H1 (cell line): ENCODE measurements around the gene ROS1. TPM values are rescaled to one million over a fixed set of nuclear protein-coding genes. Genes with fewer than 3 reads are reported as not detected.

Source experiments
- CTCF ChIA-PET: fragments of 300-600 bp; sonication (Branson Sonifier 250); formaldehyde crosslinking; loops from one replicate; lab custom pipeline; 2021; ENCODE audit not compliant: partially characterized antibody; lab: Charles Lee
- POLR2A ChIA-PET: fragments of 300-600 bp; sonication (Branson Sonifier 250); formaldehyde crosslinking; loops from one replicate; lab custom pipeline; 2021; ENCODE audit warnings: inconsistent platforms; ENCODE audit not compliant: partially characterized antibody; lab: Charles Lee
- DNase-seq, 2 experiments: peaks; one replicate each; pipeline versions ENCODE4 v3.0.0 to v3.0.0-alpha.2; 2010 to 2022; ENCODE audit warnings: low spot score in 2 of 2, low read depth in 1 of 2, mixed read lengths in 1 of 2
- FAIRE-seq: peaks from 2 replicates; lab custom pipeline; 2011; peaks lifted over from hg19 to GRCh38; lab: Jason Lieb, UNC
- H2AFZ ChIP-seq: 2 replicates; pipeline ENCODE4 v1.8.1; 2012; ENCODE audit warnings: low read length, inconsistent platforms
- H2AK5ac ChIP-seq: 2 replicates; pipeline ENCODE4 v1.6.1; 2013; ENCODE audit warnings: low read depth, low read length
- H2BK120ac ChIP-seq: replicated peaks from 2 replicates; pipeline ENCODE3; 2013; ENCODE audit warnings: low read depth, low read length, inconsistent platforms
- H2BK12ac ChIP-seq: 2 replicates; pipeline ENCODE4 v1.6.1; 2013; ENCODE audit warnings: low read depth, low read length
- H2BK15ac ChIP-seq: 2 replicates; pipeline ENCODE4 v1.6.1; 2013; ENCODE audit warnings: low read length
- H2BK20ac ChIP-seq: 2 replicates; pipeline ENCODE4 v1.6.1; 2013; ENCODE audit warnings: low read length
- H2BK5ac ChIP-seq: 2 replicates; pipeline ENCODE4 v1.6.1; 2013; ENCODE audit warnings: low read depth, low read length
- H3K14ac ChIP-seq: 2 replicates; pipeline ENCODE4 v1.6.1; 2013; ENCODE audit warnings: inconsistent platforms; ENCODE audit not compliant: insufficient read length
- H3K18ac ChIP-seq: 2 replicates; pipeline ENCODE4 v1.6.1; 2013; ENCODE audit warnings: low read length; ENCODE audit errors: extremely low read depth
- H3K23ac ChIP-seq: 2 replicates; pipeline ENCODE4 v1.6.1; 2013; ENCODE audit warnings: inconsistent platforms; ENCODE audit not compliant: insufficient read length
- H3K23me2 ChIP-seq: 2 replicates; pipeline ENCODE4 v1.6.1; 2013; ENCODE audit warnings: low read depth, low read length
- H3K27ac ChIP-seq: 2 replicates; pipeline ENCODE4 v1.6.1; 2011; ENCODE audit warnings: low read depth, low read length, inconsistent platforms
- H3K27me3 ChIP-seq, 4 experiments: replicated peaks in 1 of 4; 1 replicate in 1 of 4; 2 replicates in 3 of 4; pipeline versions ENCODE4 v1.6.1 to v1.8.1; 2011 to 2013; ENCODE audit warnings: low read length in 3 of 4, mild to moderate bottlenecking in 3 of 4, inconsistent platforms in 2 of 4, mixed read lengths in 2 of 4, moderate library complexity in 1 of 4; ENCODE audit not compliant: control insufficient read depth in 3 of 4, insufficient read depth in 3 of 4; ENCODE audit errors: extremely low read depth in 1 of 4
- H3K36me3 ChIP-seq, 4 experiments: 2 replicates each; pipeline versions ENCODE4 v1.6.1 to v1.8.1; 2011 to 2013; ENCODE audit warnings: mild to moderate bottlenecking in 4 of 4, low read length in 3 of 4, moderate library complexity in 2 of 4, control low read depth in 1 of 4, inconsistent platforms in 1 of 4; ENCODE audit not compliant: insufficient read depth in 4 of 4, control insufficient read depth in 2 of 4
- H3K4ac ChIP-seq: replicated peaks from 2 replicates; pipeline ENCODE3; 2013; ENCODE audit warnings: low read length, low read depth, mixed read lengths, inconsistent platforms; ENCODE audit not compliant: insufficient read length
- H3K4me1 ChIP-seq, 4 experiments: replicated peaks in 1 of 4; 1 replicate in 1 of 4; 2 replicates in 3 of 4; pipeline versions ENCODE4 v1.6.1 to v1.8.1; 2011 to 2013; ENCODE audit warnings: low read length in 3 of 4, inconsistent platforms in 2 of 4, mixed read lengths in 1 of 4; ENCODE audit not compliant: insufficient read depth in 4 of 4, control insufficient read depth in 3 of 4
- H3K4me2 ChIP-seq, 2 experiments: 2 replicates each; pipeline versions ENCODE4 v1.6.1 to v1.8.1; 2011 to 2013; ENCODE audit warnings: low read depth in 2 of 2, low read length in 2 of 2, control low read depth in 1 of 2, inconsistent platforms in 1 of 2, mild to moderate bottlenecking in 1 of 2; ENCODE audit not compliant: insufficient read depth in 1 of 2
- H3K4me3 ChIP-seq, 4 experiments: fragments of 200-600, 300-600 bp in 1 of 4; sonication (generic), shearing (Covaris generic), sonication (Bioruptor Twin) in 1 of 4; 2 replicates each; pipeline versions ENCODE4 v1.5.1 to v1.8.1; 2011 to 2016; ENCODE audit warnings: low read length in 4 of 4, low read depth in 3 of 4, control low read depth in 2 of 4, inconsistent platforms in 2 of 4, mild to moderate bottlenecking in 2 of 4, mixed read lengths in 1 of 4, moderate library complexity in 1 of 4; ENCODE audit not compliant: insufficient read depth in 2 of 4; ENCODE audit errors: extremely low read depth in 1 of 4
- H3K56ac ChIP-seq: replicated peaks from 2 replicates; pipeline ENCODE3; 2013; ENCODE audit warnings: low read depth, mild to moderate bottlenecking, mixed read lengths, low read length, inconsistent platforms; ENCODE audit not compliant: insufficient read length
- H3K79me1 ChIP-seq: 2 replicates; pipeline ENCODE4 v1.6.1; 2013; ENCODE audit warnings: low read depth, low read length, control low read depth
- H3K79me2 ChIP-seq, 2 experiments: 2 replicates each; pipeline versions ENCODE4 v1.6.1 to v1.8.1; 2012 to 2013; ENCODE audit warnings: low read length in 2 of 2, mild to moderate bottlenecking in 2 of 2, inconsistent platforms in 1 of 2; ENCODE audit not compliant: insufficient read depth in 2 of 2, control insufficient read depth in 1 of 2
- H3K9ac ChIP-seq, 4 experiments: replicated peaks in 1 of 4; 1 replicate in 1 of 4; 2 replicates in 3 of 4; pipeline versions ENCODE4 v1.6.1 to v1.8.1; 2011 to 2013; ENCODE audit warnings: low read depth in 3 of 4, low read length in 3 of 4, control low read depth in 2 of 4, mild to moderate bottlenecking in 2 of 4, moderate library complexity in 2 of 4, inconsistent platforms in 1 of 4; ENCODE audit errors: extremely low read depth in 1 of 4
- H3K9me3 ChIP-seq, 2 experiments: 2 replicates each; pipeline versions ENCODE4 v1.6.1 to v1.8.1; 2012 to 2013; ENCODE audit warnings: mild to moderate bottlenecking in 2 of 2, moderate library complexity in 2 of 2, control low read depth in 1 of 2, inconsistent platforms in 1 of 2, low read depth in 1 of 2, low read length in 1 of 2, mixed read lengths in 1 of 2; ENCODE audit not compliant: insufficient read depth in 2 of 2
- H4K20me1 ChIP-seq, 2 experiments: replicated peaks in 1 of 2; 2 replicates each; pipeline versions ENCODE3 to v1.8.1; 2011 to 2013; ENCODE audit warnings: inconsistent platforms in 2 of 2, low read length in 2 of 2, mild to moderate bottlenecking in 1 of 2; ENCODE audit not compliant: insufficient read depth in 2 of 2, control insufficient read depth in 1 of 2
- H4K5ac ChIP-seq: 2 replicates; pipeline ENCODE4 v1.6.1; 2013; ENCODE audit warnings: low read length, low read depth, mixed read lengths, inconsistent platforms; ENCODE audit not compliant: insufficient read length
- H4K8ac ChIP-seq: 2 replicates; pipeline ENCODE4 v1.8.0; 2013; ENCODE audit warnings: mild to moderate bottlenecking, moderate library complexity, low read length, inconsistent platforms; ENCODE audit not compliant: insufficient read depth; ENCODE audit errors: extremely low read depth
- H4K91ac ChIP-seq: replicated peaks from 2 replicates; pipeline ENCODE3; 2013; ENCODE audit warnings: low read length, mixed read lengths, inconsistent platforms; ENCODE audit not compliant: insufficient read length
- CEBPB ChIP-seq: IDR thresholded peaks from 2 replicates; pipeline ENCODE4 v1.6.1; 2012; ENCODE audit warnings: low read depth, low read length
- E2F6 ChIP-seq: IDR thresholded peaks from 2 replicates; pipeline ENCODE4 v1.6.1; 2012; ENCODE audit warnings: inconsistent platforms
- GABPA ChIP-seq: IDR thresholded peaks from 2 replicates; pipeline ENCODE4 v1.6.1; 2011; ENCODE audit warnings: mild to moderate bottlenecking, low read length, moderate library complexity, borderline replicate concordance; ENCODE audit not compliant: insufficient read depth
- HDAC6 ChIP-seq: IDR thresholded peaks from one replicate; pipeline ENCODE4 v1.7.1; 2012; ENCODE audit warnings: low read depth, mild to moderate bottlenecking, inconsistent platforms, low read length, moderate library complexity
- KDM1A ChIP-seq: fragments of 200-600, 300-600 bp; sonication (generic); IDR thresholded peaks from 2 replicates; pipeline ENCODE4 v1.7.1; 2016; ENCODE audit warnings: mild to moderate bottlenecking, low read length, borderline replicate concordance
- KDM5A ChIP-seq: fragments of 200-600 bp; IDR thresholded peaks from 2 replicates; pipeline ENCODE4 v1.7.1; 2012; ENCODE audit warnings: mild to moderate bottlenecking, low read length, inconsistent platforms, mixed read lengths
- NRF1 ChIP-seq: IDR thresholded peaks from 2 replicates; pipeline ENCODE4 v1.6.1; 2011; ENCODE audit warnings: mild to moderate bottlenecking, low read depth, low read length, improper control_type of control experiment
- PHF8 ChIP-seq: fragments of 200-600 bp; sonication (generic); conservative IDR thresholded peaks from 2 replicates; pipeline ENCODE4 v1.7.1; 2012; ENCODE audit warnings: low read depth, mild to moderate bottlenecking, inconsistent platforms, low read length, moderate library complexity
- TCF12 ChIP-seq: IDR thresholded peaks from 2 replicates; pipeline ENCODE4 v1.6.1; 2011; ENCODE audit warnings: low read depth, mild to moderate bottlenecking, low read length
- YY1 ChIP-seq: IDR thresholded peaks from 2 replicates; pipeline ENCODE4 v1.6.1; 2011; ENCODE audit warnings: low read depth, mild to moderate bottlenecking, low read length
- WGBS, 2 experiments: shearing (Covaris generic) in 1 of 2; methylation state at CpG; one replicate each; pipeline versions ENCODE4 v1.1.6 to v1.1.7; 2013 to 2015; ENCODE audit warnings: low lambda C conversion rate in 2 of 2, mixed read lengths in 2 of 2, inconsistent platforms in 1 of 2, low coverage in 1 of 2, missing lambda C conversion rate in 1 of 2; ENCODE audit not compliant: insufficient replicate concordance in 2 of 2, insufficient coverage in 1 of 2, insufficient read length in 1 of 2; ENCODE audit errors: extremely low coverage in 1 of 2, missing lambda C conversion rate in 1 of 2; 5-methylcytosine and 5-hydroxymethylcytosine counted together
- polyA plus RNA-seq, 7 experiments: library from polyadenylated mRNA; depleted of rRNA in 3 of 7; stranded (reverse) in 5 of 7; unstranded in 2 of 7; fragments of >200 nt in 5 of 7; fragments of 200-250 nt in 2 of 7; gene quantifications; 1 replicate in 5 of 7; 2 replicates in 1 of 7; 4 replicates in 1 of 7; pipeline versions ENCODE4 v1.2.1 to v1.2.3, GENCODE V29; 2011 to 2013; ENCODE audit warnings: missing spikeins in 2 of 7, mixed read lengths in 2 of 7
- total RNA-seq: library from RNA; stranded (reverse); fragmentation: NEBNext Ultra II Directional; extraction: Animal tissue kit (Norgen Biotek cat#: 25700); gene quantifications from 2 replicates; pipeline ENCODE4 v1.2.1, GENCODE V29; 2021

ROS1 gene
- total and polyA plus RNA-seq, 2 of the 8 experiments (the other 6 are each of a cell fraction or from before 2014, with no cell fraction given) = not detected

GRCh38 chr6:117311310-117311709 lies 114.4 kb downstream of the ROS1 start:
- Histone ChIP-seq H4K20me1 (no peaks in the 10 kb centered on the region), H3K36me3 (no peaks in the 10 kb centered on the region), H3K27ac (no peak overlapping the region), H3K18ac (no peak overlapping the region), H2BK12ac (no peak overlapping the region), H3K9me3 (no peaks in the 10 kb centered on the region), H3K4ac (no peak overlapping the region), H4K8ac (no peak overlapping the region), H3K79me1 (no peaks in the 10 kb centered on the region), H3K56ac (no peak overlapping the region), H2BK15ac (no peak overlapping the region), H2BK20ac (no peak overlapping the region), H4K91ac (no peak overlapping the region), H3K23ac (no peak overlapping the region), H4K5ac (no peak overlapping the region), H3K23me2 (no peaks in the 10 kb centered on the region), H3K4me3 (no peak overlapping the region), H2AFZ (no peak overlapping the region), H3K14ac (no peak overlapping the region), H2BK120ac (no peak overlapping the region), H3K4me2 (no peak overlapping the region), H2AK5ac (no peak overlapping the region), H2BK5ac (no peak overlapping the region), H3K9ac (no peak overlapping the region), H3K79me2 (no peaks in the 10 kb centered on the region), H3K4me1 (peaks cover 0 to 3% (median 0%) of the 10 kb centered on the region in 4 experiments; a peak in 1 of 7 replicates), H3K27me3 (no peaks in the 10 kb centered on the region)
- DNase-seq (no peak), FAIRE-seq (no peak)
- CTCF ChIA-PET = interaction anchor here (1.0 to 1.2 kb wide), 2 partner anchors 9 to 14 kb away, joined by 3 read pairs; no protein-coding TSS in a partner anchor
- POLR2A ChIA-PET = no interaction called here
- TF ChIP-seq TCF12 = no peak
- no peak for TF ChIP-seq HDAC6
- TF ChIP-seq E2F6 = no peak
- no peak for TF ChIP-seq NRF1
- TF ChIP-seq PHF8 = no peak
- TF ChIP-seq GABPA = no peak
- no peak for TF ChIP-seq CEBPB
- TF ChIP-seq YY1 = no peak
- no peak for TF ChIP-seq KDM1A
- TF ChIP-seq KDM5A = no peak
- WGBS, 2 experiments = 95% methylated on average over 3 of the region's 3 CpGs; no CpG with 5 or more reads in 1 of the 2 experiments
